WTC11 (cell line): ENCODE results near the gene WDR90. TPM values are rescaled to one million over a fixed set of nuclear protein-coding genes. Genes with fewer than 3 reads are reported as not detected.

Source experiments
- ATAC-seq: fragments of 200-7000 bp; cut with Tn5 transposase; 2 replicates; pipeline ENCODE4 v1.10.0; 2021; ENCODE audit warnings: mild to moderate bottlenecking, moderate library complexity
- CTCF ChIA-PET: fragments of 300-600 bp; sonication (Branson Sonifier 250); formaldehyde crosslinking; loops from one replicate; lab custom pipeline; 2021; ENCODE audit warnings: antibody characterized with exemption; lab: Charles Lee
- POLR2A ChIA-PET: fragments of 350-600 bp; sonication (Branson Sonifier 250); formaldehyde crosslinking; loops from one replicate; lab custom pipeline; 2021; ENCODE audit warnings: antibody characterized with exemption; lab: Charles Lee
- DNase-seq: peaks from one replicate; pipeline ENCODE4 v3.0.0; 2021; ENCODE audit warnings: low spot score
- H3K27ac Mint-ChIP-seq: 2 replicates; pipeline ENCODE4 v1.8.0; 2021; ENCODE audit warnings: mixed read lengths
- H3K27me3 Mint-ChIP-seq: 2 replicates; pipeline ENCODE4 v1.8.0; 2021; ENCODE audit warnings: low read depth, mild to moderate bottlenecking, moderate library complexity, mixed read lengths
- H3K36me3 Mint-ChIP-seq: 2 replicates; pipeline ENCODE4 v1.8.0; 2021; ENCODE audit warnings: mixed read lengths
- H3K4me1 Mint-ChIP-seq: 2 replicates; pipeline ENCODE4 v1.8.0; 2022; ENCODE audit warnings: mixed read lengths
- H3K4me3 Mint-ChIP-seq: 2 replicates; pipeline ENCODE4 v1.8.0; 2021; ENCODE audit warnings: mild to moderate bottlenecking, moderate library complexity, mixed read lengths
- H3K9me3 Mint-ChIP-seq: 2 replicates; pipeline ENCODE4 v1.8.0; 2021; ENCODE audit warnings: mixed read lengths
- CREB1 ChIP-seq: sonication (generic); formaldehyde crosslinking; IDR thresholded peaks from 2 replicates; pipeline ENCODE4 v1.8.0; 2023; ENCODE audit warnings: mild to moderate bottlenecking, missing genetic modification reagents
- FOXP1 ChIP-seq: sonication (generic); formaldehyde crosslinking; IDR thresholded peaks from 2 replicates; pipeline ENCODE4 v1.8.0; 2022; ENCODE audit warnings: missing genetic modification reagents, mild to moderate bottlenecking, moderate library complexity, borderline replicate concordance
- GRHL2 ChIP-seq: fragments of 250-450 bp; sonication (Bioruptor Pico); IDR thresholded peaks from 2 replicates; pipeline ENCODE4 v1.8.0; 2022; ENCODE audit warnings: mild to moderate bottlenecking, moderate library complexity; ENCODE audit not compliant: insufficient replicate concordance, severe bottlenecking
- IRF2 ChIP-seq: sonication (generic); formaldehyde crosslinking; IDR thresholded peaks from 2 replicates; pipeline ENCODE4 v1.8.0; 2022; ENCODE audit warnings: low read depth, missing genetic modification reagents, borderline replicate concordance
- JAZF1 ChIP-seq: fragments of 250-450 bp; sonication (Bioruptor Pico); IDR thresholded peaks from 2 replicates; pipeline ENCODE4 v1.9.0; 2021; ENCODE audit warnings: moderate library complexity, mild to moderate bottlenecking, inconsistent platforms
- NFE2L1 ChIP-seq: sonication (generic); formaldehyde crosslinking; IDR thresholded peaks from 2 replicates; pipeline ENCODE4 v1.8.1; 2023; ENCODE audit warnings: missing genetic modification reagents
- NR3C1 ChIP-seq: sonication (generic); formaldehyde crosslinking; conservative IDR thresholded peaks from 2 replicates; pipeline ENCODE4 v1.8.1; 2023; ENCODE audit warnings: low read depth, mild to moderate bottlenecking, missing genetic modification reagents
- ZNF263 ChIP-seq: sonication (generic); formaldehyde crosslinking; IDR thresholded peaks from 2 replicates; pipeline ENCODE4 v1.8.1; 2022; ENCODE audit warnings: low read depth, mild to moderate bottlenecking, moderate library complexity, missing genetic modification reagents
- total RNA-seq: library from RNA; stranded (reverse); gene quantifications from 3 replicates; pipeline ENCODE4 v1.2.3, GENCODE V29; 2021
- TF ChIP-seq, protein P1 (sequence below): sonication (generic); formaldehyde crosslinking; IDR thresholded peaks from 2 replicates; pipeline ENCODE4 v1.8.0; 2023; ENCODE audit warnings: mild to moderate bottlenecking, missing genetic modification reagents
- TF ChIP-seq, protein P2 (sequence below): sonication (generic); formaldehyde crosslinking; IDR thresholded peaks from 2 replicates; pipeline ENCODE4 v1.8.0; 2022; ENCODE audit warnings: mild to moderate bottlenecking, missing genetic modification reagents
- TF ChIP-seq, protein P3 (sequence below): fragments of 250-450 bp; sonication (Bioruptor Pico); IDR thresholded peaks from 2 replicates; pipeline ENCODE4 v1.9.0; 2021; ENCODE audit warnings: mild to moderate bottlenecking
- TF ChIP-seq, protein P4 (sequence below): sonication (generic); formaldehyde crosslinking; conservative IDR thresholded peaks from 2 replicates; pipeline ENCODE4 v1.8.1; 2022; ENCODE audit warnings: mild to moderate bottlenecking, missing genetic modification reagents
- TF ChIP-seq, protein P5 (sequence below): fragments of 250-450 bp; sonication (Bioruptor Pico); IDR thresholded peaks from 2 replicates; pipeline ENCODE4 v1.8.0; 2021; ENCODE audit warnings: mild to moderate bottlenecking
- TF ChIP-seq, protein P6 (sequence below): fragments of 200-600 bp; IDR thresholded peaks from 2 replicates; pipeline ENCODE4 v1.8.0; 2022; ENCODE audit warnings: antibody characterized with exemption
- TF ChIP-seq, protein P7 (sequence below): fragments of 250-450 bp; sonication (Bioruptor Pico); IDR thresholded peaks from 2 replicates; pipeline ENCODE4 v1.9.0; 2021; ENCODE audit warnings: mild to moderate bottlenecking

The WDR90 gene
- total RNA-seq, 1 experiment from 2014 or later = 75.8 TPM

DNA sequence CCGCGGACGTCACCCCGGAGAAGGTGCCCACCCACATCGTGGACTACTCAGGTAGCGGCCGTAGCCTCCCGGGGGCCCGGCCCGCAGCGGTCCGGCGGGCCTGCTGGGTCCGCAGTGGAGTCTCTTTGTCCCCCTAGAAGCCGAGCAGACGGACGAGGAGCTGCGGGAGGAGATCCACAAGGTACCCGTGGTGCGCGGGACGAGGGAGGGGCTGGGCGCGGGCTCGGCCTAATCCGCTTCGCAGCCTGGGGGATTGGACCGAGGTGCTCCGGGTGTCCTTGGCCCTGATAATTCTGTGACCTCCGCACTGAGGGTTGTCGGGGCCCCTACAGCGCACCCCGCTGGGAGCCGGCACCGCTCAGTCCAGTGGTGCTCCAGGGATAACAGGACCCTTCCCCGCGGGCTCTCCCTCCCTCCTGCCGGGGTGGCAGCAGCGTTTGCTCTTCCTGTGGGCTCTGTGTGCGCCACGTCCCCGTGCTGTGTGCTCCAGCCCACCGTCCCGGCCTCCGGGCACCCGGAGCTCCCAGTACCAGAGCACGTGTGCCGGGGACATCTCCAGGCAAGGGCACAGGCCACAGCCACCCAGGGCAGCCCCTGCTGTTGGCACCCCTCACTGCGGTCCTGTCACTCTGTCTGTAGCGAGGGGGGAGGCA lies 19.5 kb downstream of the WDR90 start (continued):
- TF ChIP-seq, protein P1, sequence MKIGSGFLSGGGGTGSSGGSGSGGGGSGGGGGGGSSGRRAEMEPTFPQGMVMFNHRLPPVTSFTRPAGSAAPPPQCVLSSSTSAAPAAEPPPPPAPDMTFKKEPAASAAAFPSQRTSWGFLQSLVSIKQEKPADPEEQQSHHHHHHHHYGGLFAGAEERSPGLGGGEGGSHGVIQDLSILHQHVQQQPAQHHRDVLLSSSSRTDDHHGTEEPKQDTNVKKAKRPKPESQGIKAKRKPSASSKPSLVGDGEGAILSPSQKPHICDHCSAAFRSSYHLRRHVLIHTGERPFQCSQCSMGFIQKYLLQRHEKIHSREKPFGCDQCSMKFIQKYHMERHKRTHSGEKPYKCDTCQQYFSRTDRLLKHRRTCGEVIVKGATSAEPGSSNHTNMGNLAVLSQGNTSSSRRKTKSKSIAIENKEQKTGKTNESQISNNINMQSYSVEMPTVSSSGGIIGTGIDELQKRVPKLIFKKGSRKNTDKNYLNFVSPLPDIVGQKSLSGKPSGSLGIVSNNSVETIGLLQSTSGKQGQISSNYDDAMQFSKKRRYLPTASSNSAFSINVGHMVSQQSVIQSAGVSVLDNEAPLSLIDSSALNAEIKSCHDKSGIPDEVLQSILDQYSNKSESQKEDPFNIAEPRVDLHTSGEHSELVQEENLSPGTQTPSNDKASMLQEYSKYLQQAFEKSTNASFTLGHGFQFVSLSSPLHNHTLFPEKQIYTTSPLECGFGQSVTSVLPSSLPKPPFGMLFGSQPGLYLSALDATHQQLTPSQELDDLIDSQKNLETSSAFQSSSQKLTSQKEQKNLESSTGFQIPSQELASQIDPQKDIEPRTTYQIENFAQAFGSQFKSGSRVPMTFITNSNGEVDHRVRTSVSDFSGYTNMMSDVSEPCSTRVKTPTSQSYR (CRISPR knock-in tag) = no peak
- TF ChIP-seq IRF2 (CRISPR knock-in tag) = no peak
- TF ChIP-seq, protein P2, sequence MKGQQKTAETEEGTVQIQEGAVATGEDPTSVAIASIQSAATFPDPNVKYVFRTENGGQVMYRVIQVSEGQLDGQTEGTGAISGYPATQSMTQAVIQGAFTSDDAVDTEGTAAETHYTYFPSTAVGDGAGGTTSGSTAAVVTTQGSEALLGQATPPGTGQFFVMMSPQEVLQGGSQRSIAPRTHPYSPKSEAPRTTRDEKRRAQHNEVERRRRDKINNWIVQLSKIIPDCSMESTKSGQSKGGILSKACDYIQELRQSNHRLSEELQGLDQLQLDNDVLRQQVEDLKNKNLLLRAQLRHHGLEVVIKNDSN (CRISPR knock-in tag) = no peak
- no peak for TF ChIP-seq JAZF1 (CRISPR knock-in tag)
- TF ChIP-seq, protein P3, sequence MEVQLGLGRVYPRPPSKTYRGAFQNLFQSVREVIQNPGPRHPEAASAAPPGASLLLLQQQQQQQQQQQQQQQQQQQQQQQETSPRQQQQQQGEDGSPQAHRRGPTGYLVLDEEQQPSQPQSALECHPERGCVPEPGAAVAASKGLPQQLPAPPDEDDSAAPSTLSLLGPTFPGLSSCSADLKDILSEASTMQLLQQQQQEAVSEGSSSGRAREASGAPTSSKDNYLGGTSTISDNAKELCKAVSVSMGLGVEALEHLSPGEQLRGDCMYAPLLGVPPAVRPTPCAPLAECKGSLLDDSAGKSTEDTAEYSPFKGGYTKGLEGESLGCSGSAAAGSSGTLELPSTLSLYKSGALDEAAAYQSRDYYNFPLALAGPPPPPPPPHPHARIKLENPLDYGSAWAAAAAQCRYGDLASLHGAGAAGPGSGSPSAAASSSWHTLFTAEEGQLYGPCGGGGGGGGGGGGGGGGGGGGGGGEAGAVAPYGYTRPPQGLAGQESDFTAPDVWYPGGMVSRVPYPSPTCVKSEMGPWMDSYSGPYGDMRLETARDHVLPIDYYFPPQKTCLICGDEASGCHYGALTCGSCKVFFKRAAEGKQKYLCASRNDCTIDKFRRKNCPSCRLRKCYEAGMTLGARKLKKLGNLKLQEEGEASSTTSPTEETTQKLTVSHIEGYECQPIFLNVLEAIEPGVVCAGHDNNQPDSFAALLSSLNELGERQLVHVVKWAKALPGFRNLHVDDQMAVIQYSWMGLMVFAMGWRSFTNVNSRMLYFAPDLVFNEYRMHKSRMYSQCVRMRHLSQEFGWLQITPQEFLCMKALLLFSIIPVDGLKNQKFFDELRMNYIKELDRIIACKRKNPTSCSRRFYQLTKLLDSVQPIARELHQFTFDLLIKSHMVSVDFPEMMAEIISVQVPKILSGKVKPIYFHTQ (CRISPR knock-in tag) = no peak
- 0 out of 2 replicates have a peak, but pooled peaks have one; percentile 19 for TF ChIP-seq FOXP1 (CRISPR knock-in tag)

DNA sequence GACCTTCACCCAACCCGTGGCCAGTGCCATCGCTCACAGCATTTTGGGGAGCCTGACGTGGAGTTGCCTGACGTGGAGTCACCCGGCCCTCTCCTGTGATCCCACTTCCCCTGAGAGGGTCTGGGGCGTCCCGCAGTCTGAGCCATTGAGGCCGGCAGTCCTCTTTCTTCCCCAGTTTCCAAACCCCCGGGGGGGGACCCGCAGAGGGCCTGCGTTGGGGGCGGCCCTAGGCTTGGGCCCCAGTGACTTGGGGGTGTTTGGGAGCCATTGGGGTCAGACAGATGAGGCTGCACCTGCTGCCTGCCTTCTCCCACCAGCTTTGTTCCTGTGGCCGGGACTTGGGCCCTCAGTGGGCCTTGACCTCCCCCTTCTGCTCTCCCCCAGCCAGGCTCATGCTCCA lies 20.5 kb downstream of the WDR90 start:
- no peaks in the 10 kb centered on the region for H3K9me3 Mint-ChIP-seq
- H3K4me3 Mint-ChIP-seq = peak overlapping the region; percentile 65
- ChIA-PET CTCF (interaction anchor here (3.0 kb wide), 1 partner anchor 21 kb away, joined by 16 read pairs; the partner anchor contains the start of gene WDR90), POLR2A (no interaction called here)
- no peak for DNase-seq
- TF ChIP-seq, protein P4, sequence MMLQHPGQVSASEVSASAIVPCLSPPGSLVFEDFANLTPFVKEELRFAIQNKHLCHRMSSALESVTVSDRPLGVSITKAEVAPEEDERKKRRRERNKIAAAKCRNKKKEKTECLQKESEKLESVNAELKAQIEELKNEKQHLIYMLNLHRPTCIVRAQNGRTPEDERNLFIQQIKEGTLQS (CRISPR knock-in tag) = no peak
- TF ChIP-seq, protein P5, sequence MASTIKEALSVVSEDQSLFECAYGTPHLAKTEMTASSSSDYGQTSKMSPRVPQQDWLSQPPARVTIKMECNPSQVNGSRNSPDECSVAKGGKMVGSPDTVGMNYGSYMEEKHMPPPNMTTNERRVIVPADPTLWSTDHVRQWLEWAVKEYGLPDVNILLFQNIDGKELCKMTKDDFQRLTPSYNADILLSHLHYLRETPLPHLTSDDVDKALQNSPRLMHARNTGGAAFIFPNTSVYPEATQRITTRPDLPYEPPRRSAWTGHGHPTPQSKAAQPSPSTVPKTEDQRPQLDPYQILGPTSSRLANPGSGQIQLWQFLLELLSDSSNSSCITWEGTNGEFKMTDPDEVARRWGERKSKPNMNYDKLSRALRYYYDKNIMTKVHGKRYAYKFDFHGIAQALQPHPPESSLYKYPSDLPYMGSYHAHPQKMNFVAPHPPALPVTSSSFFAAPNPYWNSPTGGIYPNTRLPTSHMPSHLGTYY (CRISPR knock-in tag) = no peak
- TF ChIP-seq NFE2L1 (CRISPR knock-in tag) = no peak
- TF ChIP-seq ZNF263 (CRISPR knock-in tag) = no peak
- TF ChIP-seq, protein P6, sequence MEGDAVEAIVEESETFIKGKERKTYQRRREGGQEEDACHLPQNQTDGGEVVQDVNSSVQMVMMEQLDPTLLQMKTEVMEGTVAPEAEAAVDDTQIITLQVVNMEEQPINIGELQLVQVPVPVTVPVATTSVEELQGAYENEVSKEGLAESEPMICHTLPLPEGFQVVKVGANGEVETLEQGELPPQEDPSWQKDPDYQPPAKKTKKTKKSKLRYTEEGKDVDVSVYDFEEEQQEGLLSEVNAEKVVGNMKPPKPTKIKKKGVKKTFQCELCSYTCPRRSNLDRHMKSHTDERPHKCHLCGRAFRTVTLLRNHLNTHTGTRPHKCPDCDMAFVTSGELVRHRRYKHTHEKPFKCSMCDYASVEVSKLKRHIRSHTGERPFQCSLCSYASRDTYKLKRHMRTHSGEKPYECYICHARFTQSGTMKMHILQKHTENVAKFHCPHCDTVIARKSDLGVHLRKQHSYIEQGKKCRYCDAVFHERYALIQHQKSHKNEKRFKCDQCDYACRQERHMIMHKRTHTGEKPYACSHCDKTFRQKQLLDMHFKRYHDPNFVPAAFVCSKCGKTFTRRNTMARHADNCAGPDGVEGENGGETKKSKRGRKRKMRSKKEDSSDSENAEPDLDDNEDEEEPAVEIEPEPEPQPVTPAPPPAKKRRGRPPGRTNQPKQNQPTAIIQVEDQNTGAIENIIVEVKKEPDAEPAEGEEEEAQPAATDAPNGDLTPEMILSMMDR = no peak
- no peak for TF ChIP-seq NR3C1 (CRISPR knock-in tag)
- TF ChIP-seq, protein P7, sequence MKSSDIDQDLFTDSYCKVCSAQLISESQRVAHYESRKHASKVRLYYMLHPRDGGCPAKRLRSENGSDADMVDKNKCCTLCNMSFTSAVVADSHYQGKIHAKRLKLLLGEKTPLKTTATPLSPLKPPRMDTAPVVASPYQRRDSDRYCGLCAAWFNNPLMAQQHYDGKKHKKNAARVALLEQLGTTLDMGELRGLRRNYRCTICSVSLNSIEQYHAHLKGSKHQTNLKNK (CRISPR knock-in tag) = no peak
- no peak for TF ChIP-seq CREB1 (CRISPR knock-in tag)
- TF ChIP-seq GRHL2 (CRISPR knock-in tag) = no peak
- peaks cover 11% of the 10 kb centered on the region for H3K36me3 Mint-ChIP-seq
- H3K27me3 Mint-ChIP-seq = no peaks in the 10 kb centered on the region
- peaks cover under 1% of the 10 kb centered on the region for H3K4me1 Mint-ChIP-seq
- ATAC-seq = no peak
- no peak overlapping the region for H3K27ac Mint-ChIP-seq
